Panc1 (cell line): ENCODE data around the gene UGT1A5. TPM values are rescaled to one million over a fixed set of nuclear protein-coding genes. Genes with fewer than 3 reads are reported as not detected.

ENCODE experiments used
- ATAC-seq: fragments of 200-7000 bp; cut with Tn5 transposase; 2 replicates; pipeline ENCODE4 v1.9.1; 2020; ENCODE audit warnings: mild to moderate bottlenecking, moderate library complexity
- BruUV-seq: library from RNA; stranded (reverse); fragments of 400-500 nt; replicated peaks from 2 replicates; lab custom pipeline; 2021; lab: Mats Ljungman, UMichigan
- CTCF ChIA-PET: fragments of 300-600 bp; sonication (Branson Sonifier 250); formaldehyde crosslinking; loops from one replicate; lab custom pipeline; 2022; ENCODE audit warnings: antibody characterized with exemption; lab: Charles Lee
- POLR2A ChIA-PET: fragments of 300-600 bp; sonication (Branson Sonifier 250); formaldehyde crosslinking; loops from one replicate; lab custom pipeline; 2022; ENCODE audit warnings: antibody characterized with exemption; lab: Charles Lee
- DNase-seq: peaks from one replicate; pipeline ENCODE4 v3.0.0-alpha.2; 2010; ENCODE audit warnings: low read depth, low spot score
- H3K27ac ChIP-seq: 2 replicates; pipeline ENCODE4 v1.5.1; 2011; ENCODE audit warnings: mild to moderate bottlenecking, low read length, inconsistent platforms
- H3K27me3 ChIP-seq: fragments of 200-500 bp; sonication (Bioruptor generic); 2 replicates; pipeline ENCODE4 v1.6.0; 2014; ENCODE audit warnings: low read length, inconsistent platforms; ENCODE audit not compliant: control insufficient read depth, insufficient read depth
- H3K36me3 ChIP-seq: fragments of 200-500 bp; sonication (Bioruptor generic); 2 replicates; pipeline ENCODE4 v1.5.1; 2014; ENCODE audit warnings: inconsistent platforms, mild to moderate bottlenecking, low read length, moderate library complexity; ENCODE audit not compliant: control insufficient read depth, insufficient read depth
- H3K4me1 ChIP-seq: 2 replicates; pipeline ENCODE4 v1.5.1; 2011; ENCODE audit warnings: inconsistent platforms, mild to moderate bottlenecking, low read length, moderate library complexity; ENCODE audit not compliant: control insufficient read depth, insufficient read depth
- H3K4me3 ChIP-seq, 2 experiments: 2 replicates each; pipeline ENCODE4 v1.5.1; 2011 to 2012; ENCODE audit warnings: low read depth in 2 of 2, low read length in 2 of 2, mild to moderate bottlenecking in 2 of 2, inconsistent platforms in 1 of 2, moderate library complexity in 1 of 2
- H3K9me3 ChIP-seq: fragments of 200-500 bp; sonication (Bioruptor generic); 2 replicates; pipeline ENCODE4 v1.5.1; 2014; ENCODE audit warnings: low read depth, mild to moderate bottlenecking, inconsistent platforms, low read length, moderate library complexity; ENCODE audit not compliant: control insufficient read depth, insufficient read depth
- POLR2AphosphoS5 ChIP-seq: IDR thresholded peaks from 2 replicates; pipeline ENCODE4 v1.6.1; 2012; ENCODE audit warnings: mild to moderate bottlenecking, low read depth, low read length, moderate library complexity
- SIN3A ChIP-seq: IDR thresholded peaks from 2 replicates; pipeline ENCODE4 v1.6.1; 2012; ENCODE audit warnings: low read depth, mild to moderate bottlenecking, low read length, moderate library complexity, borderline replicate concordance; ENCODE audit not compliant: insufficient read depth
- TCF7L2 ChIP-seq: IDR thresholded peaks from 2 replicates; pipeline ENCODE4 v1.6.1; 2011; ENCODE audit warnings: mild to moderate bottlenecking, low read depth, low read length, inconsistent platforms
- in situ Hi-C: cut with HindIII; loops from 2 replicates; pipeline ENCODE4 v1.10.0; 2016; ENCODE audit warnings: low sequenced_read_pairs, low pct_unique_long_range_greater_than_20kb
- intact Hi-C: fragments of 100-400 bp; cut with micrococcal nuclease; formaldehyde crosslinking; loops from one replicate; pipeline ENCODE4 v1.10.0; 2022; ENCODE audit not compliant: unreplicated experiment
- total RNA-seq: library from RNA; stranded (reverse); gene quantifications from one replicate; pipeline ENCODE4 v1.2.1, GENCODE V29; 2021; ENCODE audit not compliant: unreplicated experiment
- TF ChIP-seq, protein P1 (sequence below), 2 experiments: IDR thresholded peaks; 2 replicates each; pipeline ENCODE4 v1.6.1; 2011 to 2012; ENCODE audit warnings: low read depth in 2 of 2, control low read depth in 1 of 2, low read length in 1 of 2, mild to moderate bottlenecking in 1 of 2, moderate library complexity in 1 of 2; ENCODE audit not compliant: insufficient read depth in 1 of 2
- TF ChIP-seq, protein P2 (sequence below): fragments of 450-650 bp; IDR thresholded peaks from 2 replicates; pipeline ENCODE4 v1.5.1; 2017; ENCODE audit warnings: mild to moderate bottlenecking

UGT1A5 gene
- total RNA-seq, 1 experiment from 2014 or later = not detected

DNA sequence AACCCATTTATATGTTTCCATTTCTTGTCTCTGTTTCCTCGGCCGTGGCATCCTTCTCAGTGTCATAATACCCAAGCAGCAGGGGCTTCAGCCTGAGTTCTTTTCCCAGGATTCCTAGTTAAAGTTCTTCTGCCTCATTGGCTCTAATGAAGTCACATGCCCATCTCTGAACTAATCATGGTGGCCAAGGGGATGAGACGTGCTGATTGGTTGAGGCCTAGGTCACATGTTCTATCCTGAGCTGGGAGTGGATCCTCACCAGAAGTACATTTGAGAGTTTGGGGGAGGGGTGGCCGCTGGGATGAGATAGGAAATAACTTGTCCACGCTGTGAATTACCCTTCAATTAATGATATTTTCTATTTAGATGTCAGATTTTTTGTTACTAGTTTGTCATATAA, 3.8 kb upstream of the UGT1A5 start:
- POLR2A ChIA-PET = no interaction called here

DNA sequence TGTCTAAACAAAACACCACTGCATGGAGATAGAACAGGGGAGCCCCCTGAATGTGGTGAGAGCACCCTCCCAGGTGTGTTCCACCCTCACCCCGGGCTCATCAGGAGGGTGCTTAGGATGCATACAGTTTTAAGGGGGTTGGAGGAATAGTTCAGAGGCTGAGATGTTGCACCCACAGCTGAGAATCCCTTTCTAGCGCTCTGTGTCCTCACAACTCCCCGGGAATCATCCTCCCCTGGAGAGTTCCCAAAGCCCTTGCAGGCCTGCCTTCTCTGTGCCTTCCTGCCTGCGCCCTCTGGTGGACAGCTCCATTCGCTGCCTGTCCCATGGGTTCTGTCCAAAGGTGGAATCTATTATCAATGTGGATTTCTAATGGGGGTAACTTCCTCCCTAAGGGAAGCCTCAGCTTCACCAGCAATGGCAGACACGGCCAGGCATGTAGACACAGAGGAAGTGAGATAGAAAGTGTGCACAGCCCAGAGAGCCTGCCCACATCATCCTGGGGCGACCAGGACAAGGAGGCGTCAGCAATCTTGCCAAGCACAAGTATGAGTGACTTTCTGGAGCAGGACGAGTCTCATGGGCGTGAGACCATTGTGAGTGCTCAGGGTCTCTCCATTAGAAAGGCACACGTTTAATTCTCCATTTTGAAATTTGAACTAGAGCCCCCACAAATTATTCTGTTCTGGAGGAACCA, 1.2 kb upstream of the UGT1A5 start:
- no peaks in the 10 kb centered on the region for H3K9me3 ChIP-seq

More for the DNA sequence above, 3.8 kb upstream of the UGT1A5 start:
- TF ChIP-seq TCF7L2 (no peak), POLR2AphosphoS5 (no peak), SIN3A (no peak)
- TF ChIP-seq, protein P1, sequence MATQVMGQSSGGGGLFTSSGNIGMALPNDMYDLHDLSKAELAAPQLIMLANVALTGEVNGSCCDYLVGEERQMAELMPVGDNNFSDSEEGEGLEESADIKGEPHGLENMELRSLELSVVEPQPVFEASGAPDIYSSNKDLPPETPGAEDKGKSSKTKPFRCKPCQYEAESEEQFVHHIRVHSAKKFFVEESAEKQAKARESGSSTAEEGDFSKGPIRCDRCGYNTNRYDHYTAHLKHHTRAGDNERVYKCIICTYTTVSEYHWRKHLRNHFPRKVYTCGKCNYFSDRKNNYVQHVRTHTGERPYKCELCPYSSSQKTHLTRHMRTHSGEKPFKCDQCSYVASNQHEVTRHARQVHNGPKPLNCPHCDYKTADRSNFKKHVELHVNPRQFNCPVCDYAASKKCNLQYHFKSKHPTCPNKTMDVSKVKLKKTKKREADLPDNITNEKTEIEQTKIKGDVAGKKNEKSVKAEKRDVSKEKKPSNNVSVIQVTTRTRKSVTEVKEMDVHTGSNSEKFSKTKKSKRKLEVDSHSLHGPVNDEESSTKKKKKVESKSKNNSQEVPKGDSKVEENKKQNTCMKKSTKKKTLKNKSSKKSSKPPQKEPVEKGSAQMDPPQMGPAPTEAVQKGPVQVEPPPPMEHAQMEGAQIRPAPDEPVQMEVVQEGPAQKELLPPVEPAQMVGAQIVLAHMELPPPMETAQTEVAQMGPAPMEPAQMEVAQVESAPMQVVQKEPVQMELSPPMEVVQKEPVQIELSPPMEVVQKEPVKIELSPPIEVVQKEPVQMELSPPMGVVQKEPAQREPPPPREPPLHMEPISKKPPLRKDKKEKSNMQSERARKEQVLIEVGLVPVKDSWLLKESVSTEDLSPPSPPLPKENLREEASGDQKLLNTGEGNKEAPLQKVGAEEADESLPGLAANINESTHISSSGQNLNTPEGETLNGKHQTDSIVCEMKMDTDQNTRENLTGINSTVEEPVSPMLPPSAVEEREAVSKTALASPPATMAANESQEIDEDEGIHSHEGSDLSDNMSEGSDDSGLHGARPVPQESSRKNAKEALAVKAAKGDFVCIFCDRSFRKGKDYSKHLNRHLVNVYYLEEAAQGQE (IDR thresholded peaks at IDR 0.05; ENCODE audit: insufficient read depth in 1 of 2, low read depth in 2 of 2, low read length in 1 of 2) = no peak
- TF ChIP-seq, protein P2, sequence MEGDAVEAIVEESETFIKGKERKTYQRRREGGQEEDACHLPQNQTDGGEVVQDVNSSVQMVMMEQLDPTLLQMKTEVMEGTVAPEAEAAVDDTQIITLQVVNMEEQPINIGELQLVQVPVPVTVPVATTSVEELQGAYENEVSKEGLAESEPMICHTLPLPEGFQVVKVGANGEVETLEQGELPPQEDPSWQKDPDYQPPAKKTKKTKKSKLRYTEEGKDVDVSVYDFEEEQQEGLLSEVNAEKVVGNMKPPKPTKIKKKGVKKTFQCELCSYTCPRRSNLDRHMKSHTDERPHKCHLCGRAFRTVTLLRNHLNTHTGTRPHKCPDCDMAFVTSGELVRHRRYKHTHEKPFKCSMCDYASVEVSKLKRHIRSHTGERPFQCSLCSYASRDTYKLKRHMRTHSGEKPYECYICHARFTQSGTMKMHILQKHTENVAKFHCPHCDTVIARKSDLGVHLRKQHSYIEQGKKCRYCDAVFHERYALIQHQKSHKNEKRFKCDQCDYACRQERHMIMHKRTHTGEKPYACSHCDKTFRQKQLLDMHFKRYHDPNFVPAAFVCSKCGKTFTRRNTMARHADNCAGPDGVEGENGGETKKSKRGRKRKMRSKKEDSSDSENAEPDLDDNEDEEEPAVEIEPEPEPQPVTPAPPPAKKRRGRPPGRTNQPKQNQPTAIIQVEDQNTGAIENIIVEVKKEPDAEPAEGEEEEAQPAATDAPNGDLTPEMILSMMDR = no peak
- Histone ChIP-seq H3K4me1 (peaks cover 5% of the 10 kb centered on the region), H3K36me3 (no peaks in the 10 kb centered on the region), H3K27ac (peak overlapping the region; percentile 30; the same call in 1 of the 2 replicates), H3K4me3 (no peak overlapping the region), H3K9me3 (no peaks in the 10 kb centered on the region), H3K27me3 (no peaks in the 10 kb centered on the region)
- in situ Hi-C loops = no loop called here
- CTCF ChIA-PET = no interaction called here
- no peak for ATAC-seq
- intact Hi-C loops = loop anchor here (5.0 kb wide), 1 partner anchor 222 kb away; no protein-coding TSS in a partner anchor
- BruUV-seq = no TSS peak
- no peak for DNase-seq

More for the DNA sequence above, 1.2 kb upstream of the UGT1A5 start:
- in situ Hi-C loops = no loop called here
- Histone ChIP-seq H3K36me3 (no peaks in the 10 kb centered on the region), H3K27ac (peak overlapping the region; percentile 24; the same call in 1 of the 2 replicates), H3K27me3 (no peaks in the 10 kb centered on the region), H3K4me1 (peaks cover 3% of the 10 kb centered on the region), H3K4me3 (no peak overlapping the region)
- DNase-seq = peak; percentile 20
- TF ChIP-seq SIN3A = no peak
- TF ChIP-seq, protein P2 = peak; percentile 94
- TF ChIP-seq, protein P1 (IDR thresholded peaks at IDR 0.05; ENCODE audit: insufficient read depth in 1 of 2, low read depth in 2 of 2, low read length in 1 of 2) = 0 out of 4 replicates have a peak, but pooled peaks of 1 of the 2 experiments have one; percentile 57
- ChIA-PET CTCF (interaction anchor here (0.7 to 0.9 kb wide), 2 partner anchors 10 to 357 kb away, joined by 3 to 4 read pairs; partner anchors contain the start of gene DGKD), POLR2A (no interaction called here)
- peak; percentile 93 for ATAC-seq
- intact Hi-C loops = no loop called here
- BruUV-seq = no TSS peak
